ENCODE data around the gene CAPN11. TPM values are rescaled to one million over a fixed set of nuclear protein-coding genes. Genes with fewer than 3 reads are reported as not detected.
"Not testable (repeated sequence)": the region's sequence is repeated elsewhere in the genome, so short reads cannot be mapped to it uniquely, and the experiment has no call there.

Gene CAPN11
- total and polyA plus RNA-seq, 9 of the 15 experiments (the other 6 are each of a cell fraction or from before 2014, with no cell fraction given): 0.03 to 0.61 (median 0.17) TPM; not detected in 1

GRCh38 chr6:44144536-44144935 lies 14.1 kb upstream of the CAPN11 start:
- peak; percentile 5 for TF ChIP-seq RBM25 (IDR thresholded peaks at IDR 0.05; ENCODE audit: low read depth, low read length, severe bottlenecking)
- BruUV-seq (replicated peaks); H4K20me1 ChIP-seq (replicated peaks; ENCODE audit: control insufficient read depth, insufficient read depth, low read length); H3K4me3 ChIP-seq; H3K9me1 ChIP-seq (ENCODE audit: control insufficient read depth, insufficient read depth, low read length); DNase-seq (ENCODE audit: extremely low read depth in 1 of 4, low spot score in 3 of 4); CTCF ChIA-PET (ENCODE audit: low intra/inter-chr PET ratio); ATAC-seq; H3K9ac ChIP-seq (ENCODE audit: insufficient read depth in 1 of 2, low read depth in 2 of 2, low read length in 2 of 2); intact Hi-C loops (cut with micrococcal nuclease); H3K4me2 ChIP-seq (ENCODE audit: insufficient read depth, low read length); in situ Hi-C loops (cut with MboI); H3K27ac ChIP-seq (ENCODE audit: extremely low read depth, low read depth, low read length); H3K79me2 ChIP-seq (ENCODE audit: control insufficient read depth, insufficient read depth, low read length); H3K27me3 ChIP-seq (ENCODE audit: control insufficient read depth in 2 of 2, insufficient read depth in 2 of 2, low read length in 2 of 2); H3K4me1 ChIP-seq (replicated peaks in 1 of 2; ENCODE audit: control insufficient read depth in 2 of 2, insufficient read depth in 2 of 2, low read length in 2 of 2); H2AFZ ChIP-seq (ENCODE audit: low read depth, low read length); H3K9me3 ChIP-seq (replicated peaks; ENCODE audit: control insufficient read depth, insufficient read depth, low read depth, low read length); FAIRE-seq: not testable (repeated sequence)
- POLR2A ChIA-PET: interaction anchor here (1.4 to 2.2 kb wide), 2 partner anchors 10 to 102 kb away, joined by 3 to 7 read pairs; partner anchors contain the start of gene HSP90AB1
- H3K36me3 ChIP-seq (ENCODE audit: control insufficient read depth, insufficient read depth, low read length): peaks cover 89% of the 10 kb centered on the region
- 76% methylated on average over 3 of the region's 3 CpGs for WGBS (ENCODE audit: insufficient coverage, low coverage, missing lambda C conversion rate)

GRCh38 chr6:44145839-44146238 lies 12.8 kb upstream of the CAPN11 start:
- ChIA-PET POLR2A (no interaction called here), CTCF (ENCODE audit: low intra/inter-chr PET ratio) (no interaction called here)
- intact Hi-C loops (cut with micrococcal nuclease) (no loop called here), in situ Hi-C loops (cut with MboI) (no loop called here)
- H2AFZ ChIP-seq (ENCODE audit: low read depth, low read length): no peak overlapping the region
- H3K27ac ChIP-seq (ENCODE audit: extremely low read depth, low read depth, low read length): no peak overlapping the region
- H3K9ac ChIP-seq (ENCODE audit: insufficient read depth in 1 of 2, low read depth in 2 of 2, low read length in 2 of 2): peak overlapping the region in 1 of 2 experiments; percentile 23; a peak in 1 of 4 replicates
- H3K4me3 ChIP-seq: no peak overlapping the region
- H3K36me3 ChIP-seq (ENCODE audit: control insufficient read depth, insufficient read depth, low read length): peaks cover 86% of the 10 kb centered on the region
- TF ChIP-seq ZNF224 (CRISPR knock-in tag; IDR thresholded peaks at IDR 0.05): no peak
- TF ChIP-seq CBFA2T3 (IDR thresholded peaks at IDR 0.05): no peak
- no peak for TF ChIP-seq HNRNPK (IDR thresholded peaks at IDR 0.05; ENCODE audit: low read depth, low read length, poor library complexity, severe bottlenecking)
- TF ChIP-seq SOX6 (IDR thresholded peaks at IDR 0.05): no peak
- TF ChIP-seq E2F6 (IDR thresholded peaks at IDR 0.05; ENCODE audit: borderline replicate concordance in 1 of 2, extremely low read depth in 1 of 2, insufficient read depth in 1 of 2, insufficient read length in 1 of 2, low read depth in 1 of 2, low read length in 1 of 2, poor library complexity in 1 of 2, severe bottlenecking in 1 of 2): no peak
- no peak for TF ChIP-seq TRIM28 (IDR thresholded peaks at IDR 0.05)
- TF ChIP-seq RB1 (IDR thresholded peaks at IDR 0.05; ENCODE audit: low read depth): no peak
- TF ChIP-seq ZNF436 (CRISPR knock-in tag; IDR thresholded peaks at IDR 0.05): no peak
- no peak for TF ChIP-seq MAX (CRISPR knock-in tag; IDR thresholded peaks at IDR 0.05)
- no peaks in the 10 kb centered on the region for H3K79me2 ChIP-seq (ENCODE audit: control insufficient read depth, insufficient read depth, low read length)
- FAIRE-seq: no peak
- no peak for DNase-seq (ENCODE audit: extremely low read depth in 1 of 4, low spot score in 3 of 4)
- ATAC-seq: no peak
- no peaks in the 10 kb centered on the region; the same call in 1 of the 2 replicates for H4K20me1 ChIP-seq (replicated peaks; ENCODE audit: control insufficient read depth, insufficient read depth, low read length)
- no peaks in the 10 kb centered on the region for H3K9me3 ChIP-seq (replicated peaks; ENCODE audit: control insufficient read depth, insufficient read depth, low read depth, low read length)
- no peak overlapping the region for H3K4me2 ChIP-seq (ENCODE audit: insufficient read depth, low read length)
- no peaks in the 10 kb centered on the region for H3K4me1 ChIP-seq (replicated peaks in 1 of 2; ENCODE audit: control insufficient read depth in 2 of 2, insufficient read depth in 2 of 2, low read length in 2 of 2)
- no peaks in the 10 kb centered on the region for H3K9me1 ChIP-seq (ENCODE audit: control insufficient read depth, insufficient read depth, low read length)
- no peaks in the 10 kb centered on the region for H3K27me3 ChIP-seq (ENCODE audit: control insufficient read depth in 2 of 2, insufficient read depth in 2 of 2, low read length in 2 of 2)
- BruUV-seq (replicated peaks): no TSS peak

Data from K562 (cell line).